SK-N-SH treated with all-trans-retinoic acid at 6 μM for 48 hours (cell line): Measurements from ENCODE around the gene PPIB.

Experiments used
- BACH2 ChIP-seq: fragments of 250-450 bp; sonication (Bioruptor Pico); IDR thresholded peaks from 2 replicates; pipeline ENCODE4 v1.9.0; 2021; ENCODE audit warnings: mild to moderate bottlenecking, borderline replicate concordance
- ESRRG ChIP-seq: fragments of 250-450 bp; sonication (Bioruptor Pico); IDR thresholded peaks from 2 replicates; pipeline ENCODE4 v1.6.1; 2021; ENCODE audit warnings: mild to moderate bottlenecking
- GLIS3 ChIP-seq: fragments of 250-450 bp; sonication (Bioruptor Pico); IDR thresholded peaks from 2 replicates; pipeline ENCODE4 v1.5.0; 2020; ENCODE audit warnings: mild to moderate bottlenecking, moderate library complexity
- ISL1 ChIP-seq: fragments of 250-450 bp; sonication (Bioruptor Pico); IDR thresholded peaks from 2 replicates; pipeline ENCODE4 v2.1.2; 2022; ENCODE audit warnings: mild to moderate bottlenecking, moderate library complexity
- OSR1 ChIP-seq: fragments of 250-450 bp; sonication (Bioruptor Pico); IDR thresholded peaks from 2 replicates; pipeline ENCODE4 v1.8.0; 2022; ENCODE audit warnings: moderate library complexity, mild to moderate bottlenecking, inconsistent platforms
- TCF4 ChIP-seq: fragments of 250-450 bp; sonication (Bioruptor Pico); IDR thresholded peaks from 2 replicates; pipeline ENCODE4 v1.8.0; 2021; ENCODE audit warnings: mild to moderate bottlenecking, moderate library complexity, borderline replicate concordance
- ZFP3 ChIP-seq: fragments of 250-450 bp; sonication (Bioruptor Pico); IDR thresholded peaks from 2 replicates; pipeline ENCODE4 v1.5.0; 2020; ENCODE audit warnings: mild to moderate bottlenecking, moderate library complexity
- ZFP30 ChIP-seq: fragments of 450-650 bp; formaldehyde crosslinking; IDR thresholded peaks from 2 replicates; pipeline ENCODE4 v1.5.0; 2022; ENCODE audit warnings: mild to moderate bottlenecking, moderate library complexity
- ZNF565 ChIP-seq: fragments of 450-650 bp; formaldehyde crosslinking; conservative IDR thresholded peaks from 2 replicates; pipeline ENCODE4 v1.5.0; 2020; ENCODE audit warnings: low read depth, mild to moderate bottlenecking, moderate library complexity
- TF ChIP-seq, protein P1 (sequence below): fragments of 250-450 bp; sonication (Bioruptor Pico); IDR thresholded peaks from 2 replicates; pipeline ENCODE4 v1.5.1; 2020; ENCODE audit warnings: low read depth, mild to moderate bottlenecking, moderate library complexity
- TF ChIP-seq, protein P2 (sequence below): fragments of 250-450 bp; sonication (Bioruptor Pico); IDR thresholded peaks from 2 replicates; pipeline ENCODE4 v1.8.0; 2020; ENCODE audit warnings: mild to moderate bottlenecking, moderate library complexity, borderline replicate concordance
- TF ChIP-seq, protein P3 (sequence below): fragments of 250-450 bp; sonication (Bioruptor Pico); IDR thresholded peaks from 2 replicates; pipeline ENCODE4 v1.5.0; 2020; ENCODE audit warnings: mild to moderate bottlenecking, moderate library complexity

DNA sequence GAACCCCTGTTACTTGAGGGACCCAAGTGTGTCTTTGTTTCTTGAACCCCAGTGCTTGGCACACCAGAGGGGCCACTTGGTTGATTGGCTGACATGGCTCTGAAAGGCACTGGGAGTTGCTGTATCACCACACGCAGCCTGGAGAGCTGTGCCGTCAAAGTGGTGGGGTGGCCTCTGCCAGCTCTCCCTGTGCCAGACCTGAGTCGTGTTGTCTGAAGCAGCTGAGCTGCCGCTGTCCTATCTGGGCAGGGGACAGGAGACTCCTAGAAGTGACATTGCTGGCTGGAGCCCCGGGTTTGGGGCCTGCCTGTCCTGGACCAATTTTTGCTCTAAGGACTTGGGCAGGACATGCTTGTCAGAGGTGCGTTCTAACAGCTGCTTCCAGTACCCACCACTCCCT lies 16.8 kb downstream of the PPIB start:
- no peak for TF ChIP-seq GLIS3
- no peak for TF ChIP-seq ISL1 (CRISPR knock-in tag)
- no peak for TF ChIP-seq OSR1 (CRISPR knock-in tag)
- TF ChIP-seq BACH2, result no peak
- TF ChIP-seq ZNF565 (CRISPR knock-in tag), result no peak
- TF ChIP-seq ZFP30 (CRISPR knock-in tag), result no peak
- TF ChIP-seq ZFP3, result no peak
- no peak for TF ChIP-seq ESRRG
- TF ChIP-seq, protein P1, sequence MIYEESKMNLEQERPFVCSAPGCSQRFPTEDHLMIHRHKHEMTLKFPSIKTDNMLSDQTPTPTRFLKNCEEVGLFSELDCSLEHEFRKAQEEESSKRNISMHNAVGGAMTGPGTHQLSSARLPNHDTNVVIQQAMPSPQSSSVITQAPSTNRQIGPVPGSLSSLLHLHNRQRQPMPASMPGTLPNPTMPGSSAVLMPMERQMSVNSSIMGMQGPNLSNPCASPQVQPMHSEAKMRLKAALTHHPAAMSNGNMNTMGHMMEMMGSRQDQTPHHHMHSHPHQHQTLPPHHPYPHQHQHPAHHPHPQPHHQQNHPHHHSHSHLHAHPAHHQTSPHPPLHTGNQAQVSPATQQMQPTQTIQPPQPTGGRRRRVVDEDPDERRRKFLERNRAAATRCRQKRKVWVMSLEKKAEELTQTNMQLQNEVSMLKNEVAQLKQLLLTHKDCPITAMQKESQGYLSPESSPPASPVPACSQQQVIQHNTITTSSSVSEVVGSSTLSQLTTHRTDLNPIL (CRISPR knock-in tag), result no peak
- TF ChIP-seq, protein P2, sequence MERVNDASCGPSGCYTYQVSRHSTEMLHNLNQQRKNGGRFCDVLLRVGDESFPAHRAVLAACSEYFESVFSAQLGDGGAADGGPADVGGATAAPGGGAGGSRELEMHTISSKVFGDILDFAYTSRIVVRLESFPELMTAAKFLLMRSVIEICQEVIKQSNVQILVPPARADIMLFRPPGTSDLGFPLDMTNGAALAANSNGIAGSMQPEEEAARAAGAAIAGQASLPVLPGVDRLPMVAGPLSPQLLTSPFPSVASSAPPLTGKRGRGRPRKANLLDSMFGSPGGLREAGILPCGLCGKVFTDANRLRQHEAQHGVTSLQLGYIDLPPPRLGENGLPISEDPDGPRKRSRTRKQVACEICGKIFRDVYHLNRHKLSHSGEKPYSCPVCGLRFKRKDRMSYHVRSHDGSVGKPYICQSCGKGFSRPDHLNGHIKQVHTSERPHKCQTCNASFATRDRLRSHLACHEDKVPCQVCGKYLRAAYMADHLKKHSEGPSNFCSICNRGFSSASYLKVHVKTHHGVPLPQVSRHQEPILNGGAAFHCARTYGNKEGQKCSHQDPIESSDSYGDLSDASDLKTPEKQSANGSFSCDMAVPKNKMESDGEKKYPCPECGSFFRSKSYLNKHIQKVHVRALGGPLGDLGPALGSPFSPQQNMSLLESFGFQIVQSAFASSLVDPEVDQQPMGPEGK, result no peak
- TF ChIP-seq TCF4 (CRISPR knock-in tag), result no peak
- TF ChIP-seq, protein P3, sequence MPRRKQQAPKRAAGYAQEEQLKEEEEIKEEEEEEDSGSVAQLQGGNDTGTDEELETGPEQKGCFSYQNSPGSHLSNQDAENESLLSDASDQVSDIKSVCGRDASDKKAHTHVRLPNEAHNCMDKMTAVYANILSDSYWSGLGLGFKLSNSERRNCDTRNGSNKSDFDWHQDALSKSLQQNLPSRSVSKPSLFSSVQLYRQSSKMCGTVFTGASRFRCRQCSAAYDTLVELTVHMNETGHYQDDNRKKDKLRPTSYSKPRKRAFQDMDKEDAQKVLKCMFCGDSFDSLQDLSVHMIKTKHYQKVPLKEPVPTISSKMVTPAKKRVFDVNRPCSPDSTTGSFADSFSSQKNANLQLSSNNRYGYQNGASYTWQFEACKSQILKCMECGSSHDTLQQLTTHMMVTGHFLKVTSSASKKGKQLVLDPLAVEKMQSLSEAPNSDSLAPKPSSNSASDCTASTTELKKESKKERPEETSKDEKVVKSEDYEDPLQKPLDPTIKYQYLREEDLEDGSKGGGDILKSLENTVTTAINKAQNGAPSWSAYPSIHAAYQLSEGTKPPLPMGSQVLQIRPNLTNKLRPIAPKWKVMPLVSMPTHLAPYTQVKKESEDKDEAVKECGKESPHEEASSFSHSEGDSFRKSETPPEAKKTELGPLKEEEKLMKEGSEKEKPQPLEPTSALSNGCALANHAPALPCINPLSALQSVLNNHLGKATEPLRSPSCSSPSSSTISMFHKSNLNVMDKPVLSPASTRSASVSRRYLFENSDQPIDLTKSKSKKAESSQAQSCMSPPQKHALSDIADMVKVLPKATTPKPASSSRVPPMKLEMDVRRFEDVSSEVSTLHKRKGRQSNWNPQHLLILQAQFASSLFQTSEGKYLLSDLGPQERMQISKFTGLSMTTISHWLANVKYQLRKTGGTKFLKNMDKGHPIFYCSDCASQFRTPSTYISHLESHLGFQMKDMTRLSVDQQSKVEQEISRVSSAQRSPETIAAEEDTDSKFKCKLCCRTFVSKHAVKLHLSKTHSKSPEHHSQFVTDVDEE (CRISPR knock-in tag), result no peak
